ENCODE data around the gene SLC9A4. TPM values are rescaled to one million over a fixed set of nuclear protein-coding genes. Genes with fewer than 3 reads are reported as not detected.

The SLC9A4 gene
- not detected for total RNA-seq
- long read RNA-seq = 0 reads

DNA sequence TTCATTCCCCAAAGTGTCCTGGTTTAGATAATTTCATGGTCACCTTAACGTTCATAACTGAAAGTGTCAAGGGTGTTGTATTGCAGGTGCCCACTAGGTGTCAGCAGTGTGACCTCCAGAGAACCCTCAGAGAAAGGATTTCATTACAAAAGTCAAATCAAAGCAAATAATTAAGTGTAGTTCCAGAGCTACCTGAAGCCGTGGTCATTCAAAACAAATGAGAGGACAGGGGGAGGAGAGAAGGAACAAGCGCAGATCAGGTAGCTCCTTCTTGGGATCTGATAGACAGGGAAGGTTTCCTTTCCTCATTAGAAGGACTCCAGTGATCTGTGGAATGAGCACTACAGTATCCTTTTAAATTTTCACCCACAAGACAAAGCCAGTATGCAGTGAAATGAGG lies at the start of gene SLC9A4:
TSS of gene SLC9A4 (plus strand) at position 207 of the 400 bp plus-strand sequence. CDS start 534 bp downstream, outside the sequence.
- H3K27me3 ChIP-seq (ENCODE audit: low read depth) = peaks cover 3% of the 10 kb centered on the region
- ATAC-seq (peak; percentile 68 to 70), DNase-seq (peak; percentile 48)
- TF ChIP-seq, protein P1, sequence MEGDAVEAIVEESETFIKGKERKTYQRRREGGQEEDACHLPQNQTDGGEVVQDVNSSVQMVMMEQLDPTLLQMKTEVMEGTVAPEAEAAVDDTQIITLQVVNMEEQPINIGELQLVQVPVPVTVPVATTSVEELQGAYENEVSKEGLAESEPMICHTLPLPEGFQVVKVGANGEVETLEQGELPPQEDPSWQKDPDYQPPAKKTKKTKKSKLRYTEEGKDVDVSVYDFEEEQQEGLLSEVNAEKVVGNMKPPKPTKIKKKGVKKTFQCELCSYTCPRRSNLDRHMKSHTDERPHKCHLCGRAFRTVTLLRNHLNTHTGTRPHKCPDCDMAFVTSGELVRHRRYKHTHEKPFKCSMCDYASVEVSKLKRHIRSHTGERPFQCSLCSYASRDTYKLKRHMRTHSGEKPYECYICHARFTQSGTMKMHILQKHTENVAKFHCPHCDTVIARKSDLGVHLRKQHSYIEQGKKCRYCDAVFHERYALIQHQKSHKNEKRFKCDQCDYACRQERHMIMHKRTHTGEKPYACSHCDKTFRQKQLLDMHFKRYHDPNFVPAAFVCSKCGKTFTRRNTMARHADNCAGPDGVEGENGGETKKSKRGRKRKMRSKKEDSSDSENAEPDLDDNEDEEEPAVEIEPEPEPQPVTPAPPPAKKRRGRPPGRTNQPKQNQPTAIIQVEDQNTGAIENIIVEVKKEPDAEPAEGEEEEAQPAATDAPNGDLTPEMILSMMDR (IDR thresholded peaks at IDR 0.05) = peak; percentile 78
- H3K4me3 ChIP-seq = no peak within 1 kb of the TSS
- no peaks in the 10 kb centered on the region for H3K36me3 ChIP-seq
- no peak within 1 kb of the TSS for H3K27ac ChIP-seq
- intact Hi-C loops (cut with DNase I) = no loop called here
- peaks cover 8% of the 10 kb centered on the region for H3K9me3 ChIP-seq
- H3K4me1 ChIP-seq = no peaks in the 10 kb centered on the region

DNA sequence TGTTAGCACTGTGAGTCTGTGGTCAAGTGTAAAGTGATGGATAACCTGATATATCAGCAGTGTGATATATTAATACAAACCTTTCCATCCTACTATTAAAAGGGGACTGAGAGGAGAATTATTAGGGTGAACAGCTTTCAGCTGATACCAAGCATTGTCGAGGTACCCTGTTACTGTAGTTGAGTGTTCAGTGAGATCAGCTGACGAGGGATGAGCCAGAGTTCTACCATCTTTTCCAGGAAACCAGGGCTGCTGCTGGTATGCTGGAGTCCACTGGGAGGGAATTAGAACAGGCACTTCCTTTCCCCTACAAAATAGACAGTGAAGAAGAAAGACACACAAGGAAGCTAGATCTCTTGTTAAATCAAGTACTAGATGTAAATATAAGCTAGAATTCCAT lies 49.7 kb upstream of the SLC9A4 start:
- H3K9me3 ChIP-seq = no peaks in the 10 kb centered on the region
- H3K27ac ChIP-seq = peak overlapping the region; percentile 15
- DNase-seq = no peak
- no peaks in the 10 kb centered on the region for H3K36me3 ChIP-seq
- no peak for ATAC-seq
- no peaks in the 10 kb centered on the region for H3K4me1 ChIP-seq
- no peaks in the 10 kb centered on the region for H3K27me3 ChIP-seq (ENCODE audit: low read depth)
- TF ChIP-seq, protein P1 (IDR thresholded peaks at IDR 0.05) = no peak
- intact Hi-C loops (cut with DNase I) = no loop called here
- no peak overlapping the region for H3K4me3 ChIP-seq

- no peak for DNase-seq
- intact Hi-C loops (cut with DNase I) = no loop called here
- Histone ChIP-seq H3K27me3 (ENCODE audit: low read depth) (no peaks in the 10 kb centered on the region), H3K36me3 (no peaks in the 10 kb centered on the region), H3K4me3 (no peak overlapping the region), H3K4me1 (no peaks in the 10 kb centered on the region), H3K9me3 (no peaks in the 10 kb centered on the region), H3K27ac (no peak overlapping the region)
- ATAC-seq = peak in 1 of 2 donors; percentile 50
- TF ChIP-seq, protein P1 (IDR thresholded peaks at IDR 0.05) = no peak
Observed at GRCh38 chr2:102424754-102425153, 48.3 kb upstream of the SLC9A4 start.

DNA sequence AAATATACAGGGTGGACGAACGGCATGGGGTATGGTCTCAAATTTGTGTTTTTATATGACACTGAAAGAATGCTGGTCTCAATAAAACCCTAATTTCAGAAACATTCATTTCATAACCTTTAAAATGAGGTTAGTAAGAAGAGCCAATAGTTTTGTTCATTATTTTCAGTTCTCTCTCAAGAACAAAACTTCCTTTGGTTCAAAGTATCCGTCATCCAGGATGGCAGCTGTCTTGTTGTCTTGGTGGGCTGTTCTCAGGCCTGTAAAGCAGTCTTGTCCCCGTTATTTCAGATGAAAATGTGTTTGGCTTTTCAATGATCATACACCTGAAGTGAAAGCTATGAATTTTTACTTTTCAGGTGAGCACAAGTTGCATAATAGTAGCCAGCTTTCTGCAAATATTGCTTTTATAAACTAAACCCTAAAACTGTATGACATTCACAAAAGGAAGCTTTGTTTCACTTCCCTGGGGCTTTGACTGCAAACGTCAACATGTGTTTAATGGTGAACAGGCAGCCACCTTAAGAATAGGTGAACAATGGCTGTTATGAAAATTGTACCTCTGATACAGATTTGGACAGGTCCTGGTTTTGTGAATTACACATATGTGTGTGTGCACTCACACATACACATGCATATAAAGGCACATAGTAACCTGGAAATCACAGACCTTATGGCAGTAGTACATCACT lies 47.4 kb upstream of the SLC9A4 start:
- intact Hi-C loops (cut with DNase I) = no loop called here
- H3K36me3 ChIP-seq = no peaks in the 10 kb centered on the region
- ATAC-seq = no peak
- H3K27me3 ChIP-seq (ENCODE audit: low read depth) = no peaks in the 10 kb centered on the region
- H3K27ac ChIP-seq = no peak overlapping the region
- no peaks in the 10 kb centered on the region for H3K4me1 ChIP-seq
- no peaks in the 10 kb centered on the region for H3K9me3 ChIP-seq
- no peak for DNase-seq
- H3K4me3 ChIP-seq = no peak overlapping the region
- TF ChIP-seq, protein P1 (IDR thresholded peaks at IDR 0.05) = no peak

DNA sequence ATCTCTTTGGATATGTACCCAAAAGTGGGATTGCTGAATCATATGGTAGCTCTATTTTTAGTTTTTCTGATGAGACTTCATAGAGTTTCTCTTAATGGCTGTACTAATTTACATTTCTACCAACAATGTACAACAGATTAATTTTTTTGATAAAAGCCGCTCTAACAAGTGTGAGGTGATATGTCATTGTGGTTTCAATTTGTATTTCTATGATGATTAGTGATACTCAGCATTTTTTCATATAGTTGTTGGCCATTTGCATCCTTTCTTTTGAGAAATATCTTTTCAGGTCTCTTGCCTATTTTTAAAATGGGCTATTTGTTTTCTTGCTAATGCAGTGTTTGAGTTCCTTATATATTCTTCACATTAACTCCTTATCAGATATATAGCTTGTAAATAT lies 45.8 kb upstream of the SLC9A4 start:
- H3K4me1 ChIP-seq = no peaks in the 10 kb centered on the region
- H3K27ac ChIP-seq = no peak overlapping the region
- no peak overlapping the region for H3K4me3 ChIP-seq
- DNase-seq = no peak
- TF ChIP-seq, protein P1 (IDR thresholded peaks at IDR 0.05) = no peak
- intact Hi-C loops (cut with DNase I) = no loop called here
- H3K9me3 ChIP-seq = no peaks in the 10 kb centered on the region
- H3K27me3 ChIP-seq (ENCODE audit: low read depth) = no peaks in the 10 kb centered on the region
- no peaks in the 10 kb centered on the region for H3K36me3 ChIP-seq
- ATAC-seq = no peak
